SH-SY5Y (cell line): ENCODE results near the gene NPHP4.

Experiments
- GATA2 ChIP-seq: IDR thresholded peaks from 2 replicates; pipeline ENCODE4 v1.6.1; 2011; ENCODE audit warnings: mild to moderate bottlenecking, low read depth, low read length
- GATA3 ChIP-seq: IDR thresholded peaks from 2 replicates; pipeline ENCODE4 v1.6.1; 2011; ENCODE audit warnings: low read depth, mild to moderate bottlenecking, low read length, moderate library complexity

- TF ChIP-seq GATA3: no peak
- no peak for TF ChIP-seq GATA2
These were observed 154.1 kb downstream of the NPHP4 start for GRCh38 chr1:5837976-5838653.
